WTC11 (cell line): ENCODE results near the gene NAA80.

Experiments used
- CREB1 ChIP-seq: sonication (generic); formaldehyde crosslinking; IDR thresholded peaks from 2 replicates; pipeline ENCODE4 v1.8.0; 2023; ENCODE audit warnings: mild to moderate bottlenecking, missing genetic modification reagents
- CTCF ChIP-seq: fragments of 200-600 bp; IDR thresholded peaks from 2 replicates; pipeline ENCODE4 v1.8.0; 2022; ENCODE audit warnings: antibody characterized with exemption
- MAX ChIP-seq: sonication (generic); formaldehyde crosslinking; IDR thresholded peaks from 2 replicates; pipeline ENCODE4 v1.8.0; 2022; ENCODE audit warnings: mild to moderate bottlenecking, missing genetic modification reagents
- NFE2L1 ChIP-seq: sonication (generic); formaldehyde crosslinking; IDR thresholded peaks from 2 replicates; pipeline ENCODE4 v1.8.1; 2023; ENCODE audit warnings: missing genetic modification reagents
- SMAD3 ChIP-seq: sonication (generic); formaldehyde crosslinking; IDR thresholded peaks from 2 replicates; pipeline ENCODE4 v1.8.0; 2022; ENCODE audit warnings: missing genetic modification reagents, mild to moderate bottlenecking, borderline replicate concordance
- TCF7 ChIP-seq: sonication (generic); formaldehyde crosslinking; IDR thresholded peaks from 2 replicates; pipeline ENCODE4 v1.8.0; 2022; ENCODE audit warnings: mild to moderate bottlenecking, low read depth, missing genetic modification reagents, moderate library complexity
- ZNF121 ChIP-seq: sonication (generic); formaldehyde crosslinking; IDR thresholded peaks from 2 replicates; pipeline ENCODE4 v1.8.0; 2023; ENCODE audit warnings: missing genetic modification reagents
- ZNF138 ChIP-seq: sonication (generic); formaldehyde crosslinking; conservative IDR thresholded peaks from 2 replicates; pipeline ENCODE4 v1.8.1; 2022; ENCODE audit warnings: mild to moderate bottlenecking, moderate library complexity, missing genetic modification reagents

GRCh38 chr3:50323614-50324199 lies 24.5 kb upstream of the NAA80 start:
- no peak for TF ChIP-seq ZNF138 (CRISPR knock-in tag)
- no peak for TF ChIP-seq SMAD3 (CRISPR knock-in tag)
- no peak for TF ChIP-seq ZNF121 (CRISPR knock-in tag)
- no peak for TF ChIP-seq CTCF
- TF ChIP-seq NFE2L1: no peak
- no peak for TF ChIP-seq MAX (CRISPR knock-in tag)
- no peak for TF ChIP-seq CREB1 (CRISPR knock-in tag)
- no peak for TF ChIP-seq TCF7 (CRISPR knock-in tag)
